Neural cell (in vitro differentiated cells): ENCODE data around the gene CD37. TPM values are rescaled to one million over a fixed set of nuclear protein-coding genes. Genes with fewer than 3 reads are reported as not detected.

Experiments
- H2AFZ ChIP-seq: fragments of 200-600, 300-800 bp; sonication (generic), shearing (Covaris generic); 2 replicates; pipeline ENCODE4 v1.6.0; 2014; ENCODE audit warnings: low read depth, mild to moderate bottlenecking, antibody characterized with exemption, low read length, moderate library complexity
- H3F3A ChIP-seq: fragments of 200-600 bp; shearing (Covaris generic); 2 replicates; pipeline ENCODE4 v1.6.1; 2016; ENCODE audit warnings: mild to moderate bottlenecking, moderate library complexity, mixed read lengths, antibody characterized with exemption, low read length; ENCODE audit not compliant: insufficient read depth, poor library complexity, severe bottlenecking
- H3K27ac ChIP-seq: fragments of 200-600, 300-800 bp; sonication (generic), shearing (Covaris generic); 2 replicates; pipeline ENCODE4 v1.5.1; 2014; ENCODE audit warnings: mild to moderate bottlenecking, low read length, moderate library complexity
- H3K27me3 ChIP-seq: fragments of 300-800, 200-600 bp; sonication (generic), shearing (Covaris generic); 2 replicates; pipeline ENCODE4 v1.6.0; 2014; ENCODE audit warnings: mild to moderate bottlenecking, low read depth, low read length, moderate library complexity; ENCODE audit not compliant: insufficient read depth
- H3K36me3 ChIP-seq: fragments of 300-800, 200-600 bp; sonication (generic), shearing (Covaris generic); 2 replicates; pipeline ENCODE4 v1.5.1; 2014; ENCODE audit warnings: mild to moderate bottlenecking, antibody characterized with exemption, low read length, moderate library complexity; ENCODE audit not compliant: insufficient read depth
- H3K4me2 ChIP-seq: fragments of 300-800, 200-600 bp; sonication (generic), shearing (Covaris generic); 2 replicates; pipeline ENCODE4 v1.6.0; 2014; ENCODE audit warnings: mild to moderate bottlenecking, low read length
- H3K4me3 ChIP-seq: fragments of 300-800, 200-600 bp; sonication (generic), shearing (Covaris generic); 2 replicates; pipeline ENCODE4 v1.5.1; 2014; ENCODE audit warnings: mild to moderate bottlenecking, low read length, moderate library complexity
- H3K79me2 ChIP-seq: fragments of 200-600 bp; shearing (Covaris generic); replicated peaks from 2 replicates; pipeline ENCODE4 v1.6.0; 2014; ENCODE audit warnings: mild to moderate bottlenecking, low read length, moderate library complexity; ENCODE audit not compliant: insufficient read depth
- H3K9ac ChIP-seq: fragments of 300-800, 200-600 bp; sonication (generic), shearing (Covaris generic); 2 replicates; pipeline ENCODE4 v1.6.1; 2016; ENCODE audit warnings: mild to moderate bottlenecking, low read length, mixed read lengths
- H3K9me2 ChIP-seq: fragments of 200-600 bp; shearing (Covaris generic); 2 replicates; pipeline ENCODE4 v1.6.1; 2016; ENCODE audit warnings: mild to moderate bottlenecking, low read length, mixed read lengths; ENCODE audit not compliant: insufficient read depth
- H3K9me3 ChIP-seq: fragments of 200-600, 300-800 bp; sonication (generic), shearing (Covaris generic); 2 replicates; pipeline ENCODE4 v1.6.1; 2016; ENCODE audit warnings: mild to moderate bottlenecking, mixed run types, low read length, moderate library complexity, mixed read lengths
- H4K20me1 ChIP-seq: fragments of 200-600 bp; shearing (Covaris generic); 2 replicates; pipeline ENCODE4 v1.6.1; 2016; ENCODE audit warnings: mild to moderate bottlenecking, mixed run types; ENCODE audit not compliant: insufficient read depth
- CTCF ChIP-seq: fragments of 450-650 bp; IDR thresholded peaks from 2 replicates; pipeline ENCODE4 v1.5.1; 2014; ENCODE audit warnings: antibody characterized with exemption, mild to moderate bottlenecking, moderate library complexity; ENCODE audit not compliant: poor library complexity, severe bottlenecking
- EP300 ChIP-seq: fragments of 450-650 bp; conservative IDR thresholded peaks from 2 replicates; pipeline ENCODE4 v1.6.1; 2014; ENCODE audit warnings: antibody characterized with exemption, mild to moderate bottlenecking, moderate library complexity; ENCODE audit not compliant: poor library complexity, severe bottlenecking
- EZH2 ChIP-seq: fragments of 200-600, 300-800 bp; shearing (Covaris generic), sonication (generic); IDR thresholded peaks from 2 replicates; pipeline ENCODE4 v1.6.1; 2014; ENCODE audit warnings: antibody characterized with exemption, low read length, borderline replicate concordance, mild to moderate bottlenecking; ENCODE audit not compliant: insufficient read depth, poor library complexity, severe bottlenecking
- MXI1 ChIP-seq: fragments of 450-650 bp; conservative IDR thresholded peaks from 2 replicates; pipeline ENCODE4 v1.6.1; 2014; ENCODE audit warnings: antibody characterized with exemption, mild to moderate bottlenecking; ENCODE audit not compliant: poor library complexity, severe bottlenecking
- POLR2AphosphoS5 ChIP-seq: IDR thresholded peaks from 2 replicates; pipeline ENCODE4 v1.6.1; 2012
- RAD21 ChIP-seq: fragments of 450-650 bp; conservative IDR thresholded peaks from 2 replicates; pipeline ENCODE4 v1.6.1; 2014; ENCODE audit warnings: antibody characterized with exemption, mild to moderate bottlenecking, moderate library complexity
- REST ChIP-seq: IDR thresholded peaks from 2 replicates; pipeline ENCODE4 v1.6.1; 2012; ENCODE audit warnings: borderline replicate concordance
- SMC3 ChIP-seq: fragments of 450-650 bp; conservative IDR thresholded peaks from 2 replicates; pipeline ENCODE4 v1.6.1; 2014; ENCODE audit warnings: antibody characterized with exemption, mild to moderate bottlenecking, moderate library complexity; ENCODE audit not compliant: poor library complexity
- TAF1 ChIP-seq: IDR thresholded peaks from 2 replicates; pipeline ENCODE4 v1.6.1; 2012; ENCODE audit warnings: low read depth
- polyA plus RNA-seq: library from polyadenylated mRNA; depleted of rRNA; stranded (reverse); fragments of >200 nt; gene quantifications from 2 replicates; pipeline ENCODE4 v1.2.3, GENCODE V29; 2014

CD37 gene
- polyA plus RNA-seq, 1 donor from 2014 or later, result not detected

GRCh38 chr19:49362048-49362928 is 27.1 kb downstream of the CD37 start, which contains the start of gene TEAD2:
Gene TEAD2, minus strand, starts transcription at chr19:49362416. Its CDS starts 2,341 bp downstream, at chr19:49360075.
- no peak within 1 kb of the TSS for H2AFZ ChIP-seq
- TF ChIP-seq CTCF, result no peak
- TF ChIP-seq RAD21, result no peak
- no peak for TF ChIP-seq EZH2
- no peak for TF ChIP-seq SMC3
- no peak for TF ChIP-seq REST
- peak within 1 kb of the TSS; percentile 56 for H3K4me3 ChIP-seq
- H3K79me2 ChIP-seq, result peaks cover 30% of the 10 kb centered on the region
- H3K4me2 ChIP-seq, result no peak within 1 kb of the TSS
- no peaks in the 10 kb centered on the region for H3F3A ChIP-seq
- no peak within 1 kb of the TSS for H3K27ac ChIP-seq
- no peaks in the 10 kb centered on the region for H3K9me2 ChIP-seq
- no peak within 1 kb of the TSS for H3K9ac ChIP-seq
- no peaks in the 10 kb centered on the region for H3K9me3 ChIP-seq
- no peaks in the 10 kb centered on the region for H4K20me1 ChIP-seq
- no peaks in the 10 kb centered on the region for H3K36me3 ChIP-seq
- H3K27me3 ChIP-seq, result peaks cover 23% of the 10 kb centered on the region

GRCh38 chr19:49362929-49363267 is 27.7 kb downstream of the CD37 start:
- TF ChIP-seq SMC3, result no peak
- TF ChIP-seq CTCF, result no peak
- no peak for TF ChIP-seq RAD21
- no peak for TF ChIP-seq EP300
- no peak for TF ChIP-seq POLR2AphosphoS5
- TF ChIP-seq TAF1, result no peak
- TF ChIP-seq MXI1, result no peak
- no peak for TF ChIP-seq REST
- no peak for TF ChIP-seq EZH2
- Histone ChIP-seq H3K27ac (no peak overlapping the region), H3K9me3 (no peaks in the 10 kb centered on the region), H3K9ac (no peak overlapping the region), H3K9me2 (no peaks in the 10 kb centered on the region), H3K4me2 (no peak overlapping the region), H3K4me3 (peak overlapping the region; percentile 56), H3K27me3 (peaks cover 23% of the 10 kb centered on the region), H3K79me2 (peaks cover 30% of the 10 kb centered on the region), H4K20me1 (no peaks in the 10 kb centered on the region), H3F3A (no peaks in the 10 kb centered on the region), H2AFZ (no peak overlapping the region), H3K36me3 (no peaks in the 10 kb centered on the region)
